ENCODE data around the gene LAPTM4A.
"Not testable (repeated sequence)": the region's sequence is repeated elsewhere in the genome, so short reads cannot be mapped to it uniquely, and the experiment has no call there.

DNA sequence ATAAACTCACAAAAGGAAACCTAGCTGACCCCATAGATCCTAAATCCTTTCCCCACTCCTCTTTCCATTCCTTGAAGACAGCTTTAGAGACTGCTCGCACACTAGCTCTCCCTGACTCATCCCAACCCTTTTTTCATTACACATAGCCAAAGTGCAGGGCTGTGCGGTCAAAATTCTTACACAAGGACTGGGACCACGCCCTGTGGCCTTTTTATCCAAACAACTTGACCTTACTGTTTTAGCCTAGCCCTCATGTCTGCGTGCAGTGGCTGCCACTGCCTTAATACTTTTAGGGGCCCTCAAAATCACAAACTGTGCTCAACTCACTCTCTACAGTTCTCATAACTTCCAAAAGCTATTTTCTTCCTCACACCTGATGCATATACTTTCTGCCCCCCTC lies 34.5 kb upstream of the LAPTM4A start:
- TF ChIP-seq TCF7L2 (IDR thresholded peaks at IDR 0.05; ENCODE audit: low read depth, low read length), result not testable (repeated sequence)
- TF ChIP-seq, protein P1, sequence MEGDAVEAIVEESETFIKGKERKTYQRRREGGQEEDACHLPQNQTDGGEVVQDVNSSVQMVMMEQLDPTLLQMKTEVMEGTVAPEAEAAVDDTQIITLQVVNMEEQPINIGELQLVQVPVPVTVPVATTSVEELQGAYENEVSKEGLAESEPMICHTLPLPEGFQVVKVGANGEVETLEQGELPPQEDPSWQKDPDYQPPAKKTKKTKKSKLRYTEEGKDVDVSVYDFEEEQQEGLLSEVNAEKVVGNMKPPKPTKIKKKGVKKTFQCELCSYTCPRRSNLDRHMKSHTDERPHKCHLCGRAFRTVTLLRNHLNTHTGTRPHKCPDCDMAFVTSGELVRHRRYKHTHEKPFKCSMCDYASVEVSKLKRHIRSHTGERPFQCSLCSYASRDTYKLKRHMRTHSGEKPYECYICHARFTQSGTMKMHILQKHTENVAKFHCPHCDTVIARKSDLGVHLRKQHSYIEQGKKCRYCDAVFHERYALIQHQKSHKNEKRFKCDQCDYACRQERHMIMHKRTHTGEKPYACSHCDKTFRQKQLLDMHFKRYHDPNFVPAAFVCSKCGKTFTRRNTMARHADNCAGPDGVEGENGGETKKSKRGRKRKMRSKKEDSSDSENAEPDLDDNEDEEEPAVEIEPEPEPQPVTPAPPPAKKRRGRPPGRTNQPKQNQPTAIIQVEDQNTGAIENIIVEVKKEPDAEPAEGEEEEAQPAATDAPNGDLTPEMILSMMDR (IDR thresholded peaks at IDR 0.05), result not testable (repeated sequence)
